ENCODE results near the gene SP4. TPM values are rescaled to one million over a fixed set of nuclear protein-coding genes. Genes with fewer than 3 reads are reported as not detected.

SP4 gene
- total and polyA plus RNA-seq, 2 donors (not counting 3 experiments of a cell fraction or from before 2014, with no cell fraction given): 3.3 to 8.8 TPM

- dilution Hi-C loops (cut with MboI; ENCODE audit: extremely low pct_ligation_motif_present, low sequenced_read_pairs) (no loop called here), intact Hi-C loops (cut with micrococcal nuclease) (no loop called here)
- no TSS peak for BruUV-seq (replicated peaks)
- CTCF ChIA-PET: no interaction called here
- no peak for TF ChIP-seq CTCF (IDR thresholded peaks at IDR 0.05; ENCODE audit: extremely low read depth in 1 of 2, insufficient read depth in 1 of 2, low read depth in 1 of 2, low read length in 2 of 2)
- no peak for TF ChIP-seq JUN (IDR thresholded peaks at IDR 0.05; ENCODE audit: borderline replicate concordance, insufficient read depth, insufficient read length, low read depth)
- no peak for TF ChIP-seq GATA2 (IDR thresholded peaks at IDR 0.05; ENCODE audit: insufficient read depth, insufficient read length, low read depth, low read length)
- no peak for TF ChIP-seq EZH2 (IDR thresholded peaks at IDR 0.05; ENCODE audit: borderline replicate concordance, low read depth, low read length, severe bottlenecking)
- TF ChIP-seq POLR2A (IDR thresholded peaks at IDR 0.05; ENCODE audit: low read depth, low read length): no peak
- no peak for TF ChIP-seq POLR2AphosphoS5 (IDR thresholded peaks at IDR 0.05; ENCODE audit: insufficient read depth, low read depth, low read length)
- TF ChIP-seq FOS (IDR thresholded peaks at IDR 0.05; ENCODE audit: borderline replicate concordance, insufficient read depth, low read length): no peak
- no peak for TF ChIP-seq MYC (IDR thresholded peaks at IDR 0.05; ENCODE audit: low read depth, low read length)
- no peak for TF ChIP-seq MAX (IDR thresholded peaks at IDR 0.05; ENCODE audit: insufficient read depth, insufficient read length)
- Histone ChIP-seq H3K4me1 (ENCODE audit: control insufficient read depth, extremely low read depth, insufficient read depth, low read length) (no peaks in the 10 kb centered on the region), H2AFZ (ENCODE audit: low read depth, low read length) (no peak overlapping the region), H3K9ac (replicated peaks; ENCODE audit: extremely low read depth, insufficient read depth, low read length) (no peak overlapping the region), H3K9me3 (replicated peaks; ENCODE audit: control insufficient read depth, insufficient read depth, low read length) (no peaks in the 10 kb centered on the region), H3K27ac (ENCODE audit: insufficient read depth, low read depth, low read length) (no peak overlapping the region), H3K4me2 (ENCODE audit: insufficient read depth, low read length) (no peak overlapping the region), H3K79me2 (ENCODE audit: control insufficient read depth, insufficient read depth, low read length) (no peaks in the 10 kb centered on the region), H3K27me3 (ENCODE audit: control insufficient read depth in 2 of 2, insufficient read depth in 2 of 2, low read length in 2 of 2) (peaks cover 0 to 2% of the 10 kb centered on the region in 2 experiments), H3K4me3 (replicated peaks in 1 of 3; ENCODE audit: insufficient read depth in 1 of 3, low read depth in 1 of 3, low read length in 3 of 3) (no peak overlapping the region), H4K20me1 (replicated peaks; ENCODE audit: control insufficient read depth, extremely low read depth, insufficient read depth, low read length) (no peaks in the 10 kb centered on the region), H3K36me3 (ENCODE audit: control insufficient read depth in 2 of 2, extremely low read depth in 1 of 2, insufficient read depth in 2 of 2, low read length in 2 of 2) (no peaks in the 10 kb centered on the region), H3K9me1 (replicated peaks; ENCODE audit: control insufficient read depth, extremely low read depth, insufficient read depth, low read length) (no peaks in the 10 kb centered on the region)
- no peak for DNase-seq (ENCODE audit: low read depth, low spot score)
- no peak for FAIRE-seq
- POLR2A ChIA-PET: no interaction called here
Observed at GRCh38 chr7:21407796-21408480, 19.9 kb upstream of the SP4 start.
